ENCODE results near the gene VSNL1.

Gene VSNL1

GRCh38 chr2:17648581-17648980, 108.1 kb downstream of the VSNL1 start:
- no peak for DNase-seq

GRCh38 chr2:17649026-17649425, 108.5 kb downstream of the VSNL1 start:
- no peak for DNase-seq

- DNase-seq = no peak
These were observed 112.3 kb downstream of the VSNL1 start for GRCh38 chr2:17652681-17653394.

- no peak for DNase-seq
These were observed 117.3 kb downstream of the VSNL1 start for GRCh38 chr2:17657759-17658158.

GRCh38 chr2:17658251-17658843, 117.9 kb downstream of the VSNL1 start:
- DNase-seq = no peak

GRCh38 chr2:17660219-17660618, 119.7 kb downstream of the VSNL1 start:
- DNase-seq = no peak

GRCh38 chr2:17661460-17661859, 121.0 kb downstream of the VSNL1 start:
- no peak for DNase-seq

- DNase-seq = no peak
These were observed 122.2 kb downstream of the VSNL1 start for GRCh38 chr2:17662723-17663122.

GRCh38 chr2:17664534-17664933, 124.0 kb downstream of the VSNL1 start:
- DNase-seq = no peak

- DNase-seq = no peak
These were observed 127.4 kb downstream of the VSNL1 start for GRCh38 chr2:17667898-17668297.

- DNase-seq = no peak
These were observed 132.3 kb downstream of the VSNL1 start for GRCh38 chr2:17672583-17673317.

- DNase-seq = no peak
These were observed 134.3 kb downstream of the VSNL1 start for GRCh38 chr2:17674817-17675216.

GRCh38 chr2:17680119-17680518, 139.6 kb downstream of the VSNL1 start:
- no peak for DNase-seq

- no peak for DNase-seq
These were observed 141.8 kb downstream of the VSNL1 start for GRCh38 chr2:17682098-17682857.

GRCh38 chr2:17683981-17684380, 143.5 kb downstream of the VSNL1 start:
- no peak for DNase-seq

- DNase-seq = no peak
These were observed 148.1 kb downstream of the VSNL1 start for GRCh38 chr2:17688600-17688999.

GRCh38 chr2:17689010-17689409, 148.5 kb downstream of the VSNL1 start:
- DNase-seq = no peak

- DNase-seq = no peak
These were observed 150.3 kb downstream of the VSNL1 start for GRCh38 chr2:17690776-17691175.
